Parathyroid adenoma (tissue), 2 donors: ENCODE measurements around the gene NOS1AP.
"Not testable (repeated sequence)": the region's sequence is repeated elsewhere in the genome, so short reads cannot be mapped to it uniquely, and the experiment has no call there.

Source experiments
- H2AFZ ChIP-seq: fragments of 300-600 bp; sonication (generic); one replicate; pipeline ENCODE4 v1.7.0; 2017; ENCODE audit warnings: antibody characterized with exemption, mild to moderate bottlenecking
- H3K27ac ChIP-seq: fragments of 300-600 bp; sonication (generic); one replicate; pipeline ENCODE4 v1.7.0; 2017
- H3K27me3 ChIP-seq: fragments of 300-600 bp; sonication (generic); one replicate; pipeline ENCODE4 v1.7.0; 2017; ENCODE audit warnings: low read length; ENCODE audit not compliant: control insufficient read depth, insufficient read depth
- H3K36me3 ChIP-seq: fragments of 300-600 bp; sonication (generic); one replicate; pipeline ENCODE4 v1.7.0; 2017; ENCODE audit warnings: low read length; ENCODE audit not compliant: control insufficient read depth, insufficient read depth
- H3K4me1 ChIP-seq: fragments of 300-600 bp; sonication (generic); one replicate; pipeline ENCODE4 v1.7.0; 2017; ENCODE audit warnings: control low read depth
- H3K4me2 ChIP-seq: fragments of 300-600 bp; sonication (generic); one replicate; pipeline ENCODE4 v1.7.0; 2017; ENCODE audit warnings: low read length
- H3K4me3 ChIP-seq: fragments of 300-600 bp; sonication (generic); one replicate; pipeline ENCODE4 v1.7.0; 2017; ENCODE audit warnings: low read depth, low read length
- H3K79me2 ChIP-seq: fragments of 300-600 bp; sonication (generic); one replicate; pipeline ENCODE4 v1.7.0; 2017; ENCODE audit warnings: control low read depth
- H3K9ac ChIP-seq: fragments of 300-600 bp; sonication (generic); one replicate; pipeline ENCODE4 v1.7.0; 2017; ENCODE audit warnings: mild to moderate bottlenecking
- H3K9me3 ChIP-seq: fragments of 300-600 bp; sonication (generic); one replicate; pipeline ENCODE4 v1.7.0; 2017; ENCODE audit warnings: low read length; ENCODE audit not compliant: control insufficient read depth
- TF ChIP-seq, protein P1 (sequence below): fragments of 300-600 bp; sonication (generic); IDR thresholded peaks from one replicate; pipeline ENCODE4 v1.7.0; 2017; ENCODE audit warnings: antibody characterized with exemption, mild to moderate bottlenecking
- donor health status: primary hyperparathyroidism.

Gene NOS1AP

DNA sequence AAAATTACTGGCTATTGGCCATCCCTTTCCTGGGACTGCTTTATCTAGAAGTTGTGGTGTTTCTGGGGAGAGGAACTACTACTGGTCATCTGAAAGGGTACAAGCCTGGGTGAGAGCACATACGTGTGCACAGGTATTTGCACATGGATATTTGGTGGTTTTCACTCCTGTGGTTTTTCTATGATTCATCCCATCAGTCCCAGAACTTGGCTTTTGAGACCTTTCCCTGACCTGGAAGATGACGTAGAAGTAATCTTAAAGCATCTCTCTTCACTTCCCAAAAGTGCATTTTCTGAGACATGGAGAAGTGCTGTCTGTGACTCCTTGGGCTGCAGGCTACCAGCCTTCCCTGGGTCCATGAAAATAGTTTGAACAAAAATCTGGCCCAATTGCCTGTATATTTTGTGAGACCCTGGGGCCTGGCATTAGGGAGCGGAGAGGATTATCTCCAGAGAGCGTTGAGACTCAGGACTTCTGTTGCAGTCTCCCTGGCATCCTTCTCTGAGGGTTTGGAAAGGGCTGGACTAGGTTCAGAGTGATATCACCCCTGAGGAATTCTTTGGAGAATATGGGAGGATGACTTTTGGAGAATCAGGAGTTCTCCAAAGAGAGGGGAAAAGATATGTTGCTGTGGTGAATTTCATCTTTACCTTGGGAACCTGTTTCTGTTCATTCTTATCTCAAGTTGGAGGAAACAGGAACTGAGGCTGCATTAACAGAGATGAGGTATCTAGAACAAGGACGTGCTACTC is 130.8 kb downstream of the NOS1AP start:
- Histone ChIP-seq H3K4me1 (no peaks in the 10 kb centered on the region), H3K4me3 (no peak overlapping the region), H3K4me2 (no peak overlapping the region), H3K27me3 (no peaks in the 10 kb centered on the region), H3K9me3 (no peaks in the 10 kb centered on the region), H3K36me3 (no peaks in the 10 kb centered on the region), H2AFZ (no peak overlapping the region), H3K27ac (no peak overlapping the region), H3K9ac (no peak overlapping the region), H3K79me2 (no peaks in the 10 kb centered on the region)
- TF ChIP-seq, protein P1, sequence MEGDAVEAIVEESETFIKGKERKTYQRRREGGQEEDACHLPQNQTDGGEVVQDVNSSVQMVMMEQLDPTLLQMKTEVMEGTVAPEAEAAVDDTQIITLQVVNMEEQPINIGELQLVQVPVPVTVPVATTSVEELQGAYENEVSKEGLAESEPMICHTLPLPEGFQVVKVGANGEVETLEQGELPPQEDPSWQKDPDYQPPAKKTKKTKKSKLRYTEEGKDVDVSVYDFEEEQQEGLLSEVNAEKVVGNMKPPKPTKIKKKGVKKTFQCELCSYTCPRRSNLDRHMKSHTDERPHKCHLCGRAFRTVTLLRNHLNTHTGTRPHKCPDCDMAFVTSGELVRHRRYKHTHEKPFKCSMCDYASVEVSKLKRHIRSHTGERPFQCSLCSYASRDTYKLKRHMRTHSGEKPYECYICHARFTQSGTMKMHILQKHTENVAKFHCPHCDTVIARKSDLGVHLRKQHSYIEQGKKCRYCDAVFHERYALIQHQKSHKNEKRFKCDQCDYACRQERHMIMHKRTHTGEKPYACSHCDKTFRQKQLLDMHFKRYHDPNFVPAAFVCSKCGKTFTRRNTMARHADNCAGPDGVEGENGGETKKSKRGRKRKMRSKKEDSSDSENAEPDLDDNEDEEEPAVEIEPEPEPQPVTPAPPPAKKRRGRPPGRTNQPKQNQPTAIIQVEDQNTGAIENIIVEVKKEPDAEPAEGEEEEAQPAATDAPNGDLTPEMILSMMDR = no peak

DNA sequence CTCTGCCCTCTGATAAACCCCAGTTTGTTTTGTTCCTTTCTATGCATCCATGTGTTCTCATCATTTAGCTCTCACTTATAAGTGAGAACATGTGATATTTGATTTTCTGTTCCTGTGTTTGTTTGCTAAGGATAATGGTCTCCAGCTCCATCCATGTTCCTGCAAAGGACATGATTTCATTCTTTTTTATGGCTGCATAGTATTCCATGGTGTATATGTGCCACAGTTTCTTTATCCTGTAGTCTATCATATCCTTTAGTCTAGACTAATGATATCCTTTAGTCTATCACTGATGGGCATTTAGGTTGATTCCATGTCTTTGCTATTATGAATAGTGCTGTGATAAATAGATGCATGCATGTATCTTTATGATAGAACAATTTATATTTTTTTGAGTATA is 131.6 kb downstream of the NOS1AP start:
- not testable (repeated sequence) for H3K4me3 ChIP-seq, H3K27me3 ChIP-seq, H3K9me3 ChIP-seq, H3K79me2 ChIP-seq, H2AFZ ChIP-seq, H3K4me1 ChIP-seq, H3K9ac ChIP-seq, H3K36me3 ChIP-seq, H3K4me2 ChIP-seq, H3K27ac ChIP-seq

DNA sequence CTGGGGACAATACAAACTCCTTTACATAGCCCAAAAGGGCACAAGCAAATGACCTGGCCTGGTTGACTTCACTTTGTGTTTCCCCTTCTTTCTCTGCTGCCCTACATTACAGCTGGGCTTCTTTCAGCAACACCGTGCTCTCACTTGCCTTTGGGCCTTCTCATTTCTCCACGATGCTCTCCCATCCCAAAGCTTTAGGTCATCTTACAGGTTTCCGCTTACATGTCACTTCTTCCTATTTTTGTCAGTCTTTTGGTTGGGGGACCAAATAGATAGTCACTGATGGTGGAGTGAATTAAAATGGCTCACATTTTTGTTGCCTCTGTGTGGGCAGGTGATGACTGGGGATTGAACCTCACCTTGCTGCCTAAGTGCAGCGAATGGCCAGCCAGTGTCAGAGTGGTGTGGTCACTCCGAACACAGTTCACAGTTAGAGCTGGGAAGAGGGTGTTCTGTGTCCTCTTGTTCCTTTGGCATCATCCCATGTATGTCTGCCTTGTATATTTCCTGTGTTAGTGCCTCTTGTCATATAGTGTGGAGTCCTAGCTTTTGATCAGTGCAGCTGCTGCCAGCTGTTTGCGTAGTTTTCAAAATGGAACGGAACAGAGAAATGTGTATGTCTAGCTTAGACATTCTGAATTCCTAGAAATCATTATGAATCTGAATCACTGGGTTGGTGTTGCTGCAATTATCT is 134.8 kb downstream of the NOS1AP start:
- no peaks in the 10 kb centered on the region for H3K36me3 ChIP-seq
- no peak overlapping the region for H3K4me3 ChIP-seq
- no peaks in the 10 kb centered on the region for H3K79me2 ChIP-seq
- H3K9me3 ChIP-seq = no peaks in the 10 kb centered on the region
- TF ChIP-seq, protein P1 = no peak
- H3K27ac ChIP-seq = no peak overlapping the region
- H3K27me3 ChIP-seq = no peaks in the 10 kb centered on the region
- H3K9ac ChIP-seq = no peak overlapping the region
- H3K4me1 ChIP-seq = no peaks in the 10 kb centered on the region
- H3K4me2 ChIP-seq = no peak overlapping the region
- H2AFZ ChIP-seq = no peak overlapping the region

DNA sequence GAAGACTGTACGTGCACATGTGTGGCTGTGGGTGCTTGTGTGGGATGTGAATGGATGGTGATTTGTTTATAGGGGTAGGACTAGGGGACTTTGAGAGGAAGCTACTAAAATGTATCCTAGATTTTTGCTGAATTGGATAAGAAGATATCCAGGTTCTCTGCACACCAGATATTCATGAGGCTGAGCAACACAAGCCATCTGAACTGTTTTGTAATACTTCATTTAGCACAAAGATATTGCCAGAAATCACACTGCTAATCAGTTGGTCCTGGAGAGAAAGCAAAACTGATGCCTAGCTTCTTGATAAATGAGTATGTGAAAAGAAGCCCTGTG is 135.3 kb downstream of the NOS1AP start:
- H3K27me3 ChIP-seq = no peaks in the 10 kb centered on the region
- H3K9ac ChIP-seq = no peak overlapping the region
- TF ChIP-seq, protein P1 = no peak
- H3K4me2 ChIP-seq = no peak overlapping the region
- no peak overlapping the region for H3K4me3 ChIP-seq
- no peak overlapping the region for H2AFZ ChIP-seq
- H3K4me1 ChIP-seq = no peaks in the 10 kb centered on the region
- H3K36me3 ChIP-seq = no peaks in the 10 kb centered on the region
- H3K27ac ChIP-seq = no peak overlapping the region
- no peaks in the 10 kb centered on the region for H3K9me3 ChIP-seq
- no peaks in the 10 kb centered on the region for H3K79me2 ChIP-seq

DNA sequence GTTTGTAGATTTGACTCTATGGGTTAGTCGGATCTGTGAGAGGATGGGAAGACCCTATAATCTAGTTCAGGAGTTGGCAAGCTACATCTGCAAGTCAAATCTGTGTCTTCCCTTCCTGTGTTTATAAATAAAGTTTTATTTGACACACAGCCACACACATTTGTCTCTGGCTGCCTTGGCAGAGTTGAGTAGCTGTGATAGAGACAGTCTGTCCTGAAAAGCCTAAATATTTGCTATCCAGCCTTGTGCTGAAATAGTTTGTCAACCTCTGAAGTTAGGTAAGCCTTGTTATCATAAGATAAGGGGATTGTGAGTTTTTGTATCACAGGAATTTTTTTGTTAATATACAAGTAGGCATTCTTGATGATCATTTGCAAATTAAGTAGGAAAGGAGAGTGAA is 136.8 kb downstream of the NOS1AP start:
- Histone ChIP-seq H3K9me3 (no peaks in the 10 kb centered on the region), H3K9ac (no peak overlapping the region), H2AFZ (no peak overlapping the region), H3K36me3 (no peaks in the 10 kb centered on the region), H3K4me1 (no peaks in the 10 kb centered on the region), H3K4me2 (no peak overlapping the region), H3K27ac (no peak overlapping the region), H3K79me2 (no peaks in the 10 kb centered on the region), H3K27me3 (no peaks in the 10 kb centered on the region), H3K4me3 (no peak overlapping the region)
- TF ChIP-seq, protein P1 = no peak
